ENCODE results near the gene NEAT1. TPM values are rescaled to one million over a fixed set of nuclear protein-coding genes. Genes with fewer than 3 reads are reported as not detected.

Gene NEAT1
- total and polyA plus RNA-seq, 2 of the 8 experiments (the other 6 are each of a cell fraction or from before 2014, with no cell fraction given) = 2.4 to 10.7 TPM

DNA sequence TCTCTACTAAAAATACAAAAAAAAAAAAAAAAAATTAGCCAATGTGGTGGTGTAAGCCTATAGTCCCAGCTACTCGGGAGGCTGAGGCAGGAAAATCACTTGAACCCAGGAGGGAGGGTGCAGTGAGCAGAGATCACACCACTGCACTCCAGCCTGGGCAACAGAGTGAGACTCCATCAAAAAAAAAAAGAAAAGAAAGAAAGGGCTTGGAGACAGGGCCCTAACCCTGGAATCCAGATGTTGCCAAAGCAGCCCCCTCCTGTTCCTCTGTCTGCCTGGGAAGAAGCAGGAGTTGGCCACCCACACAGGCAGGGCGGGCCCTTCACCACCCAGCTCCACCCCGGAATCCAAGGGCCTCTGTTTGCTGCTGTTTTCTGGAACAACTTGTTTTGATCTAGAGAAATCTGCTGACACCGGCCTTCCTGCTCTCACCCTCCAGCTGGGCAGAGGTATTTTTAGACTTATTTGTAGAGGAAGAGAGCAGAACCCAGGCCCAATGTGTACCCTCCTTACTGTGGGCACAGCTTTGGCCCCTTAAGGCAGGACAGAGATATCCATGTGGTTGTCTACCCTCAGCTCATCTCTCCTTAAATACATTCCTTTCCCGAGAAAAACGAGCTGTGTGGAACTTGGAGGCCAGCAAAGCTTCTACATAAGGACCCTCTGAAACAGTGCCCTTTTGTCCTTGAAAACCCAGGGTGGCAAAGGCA, 2.7 kb upstream of the NEAT1 start:
- peak overlapping the region; percentile 37; the same call in 1 of the 2 replicates for H3K27ac ChIP-seq (ENCODE audit: low read depth, low read length)
- H4K5ac ChIP-seq (ENCODE audit: insufficient read length, low read depth, low read length) = peak overlapping the region; percentile 11
- CTCF ChIA-PET (ENCODE audit: partially characterized antibody) = interaction anchor here (0.8 to 22.8 kb wide), 18 partner anchors 10 to 121 kb away, joined by 3 to 430 read pairs (median 3); partner anchors contain the start of gene MALAT1
- H3K14ac ChIP-seq (ENCODE audit: insufficient read length) = no peak overlapping the region
- H3K79me1 ChIP-seq (ENCODE audit: low read depth, low read length) = peaks cover 2% of the 10 kb centered on the region; the same call in 1 of the 2 replicates
- H3K4me1 ChIP-seq (replicated peaks in 1 of 4; ENCODE audit: control insufficient read depth in 3 of 4, insufficient read depth in 4 of 4, low read length in 3 of 4) = peaks cover 32 to 74% (median 50%) of the 10 kb centered on the region in 4 experiments
- H3K79me2 ChIP-seq (ENCODE audit: control insufficient read depth in 1 of 2, insufficient read depth in 2 of 2, low read length in 2 of 2) = peaks cover 3 to 18% of the 10 kb centered on the region in 2 experiments
- 72% methylated on average over 6 of the region's 6 CpGs; no CpG with 5 or more reads in 1 of the 2 experiments for WGBS, 2 experiments (ENCODE audit: extremely low coverage in 1 of 2, insufficient coverage in 1 of 2, insufficient read length in 1 of 2, insufficient replicate concordance in 2 of 2, low coverage in 1 of 2, low lambda C conversion rate in 2 of 2, missing lambda C conversion rate in 1 of 2)
- H2AFZ ChIP-seq (ENCODE audit: low read length) = no peak overlapping the region
- no peaks in the 10 kb centered on the region for H3K9me3 ChIP-seq (ENCODE audit: insufficient read depth in 2 of 2, low read depth in 1 of 2, low read length in 1 of 2)
- H2BK5ac ChIP-seq (ENCODE audit: low read depth, low read length) = peak overlapping the region; percentile 99; the same call in 1 of the 2 replicates
- H3K56ac ChIP-seq (replicated peaks; ENCODE audit: insufficient read length, low read depth, low read length) = no peak overlapping the region
- FAIRE-seq (no peak), DNase-seq (ENCODE audit: low read depth in 1 of 2, low spot score in 2 of 2) (peak in 1 of 2 experiments; percentile 52)
- H2BK20ac ChIP-seq (ENCODE audit: low read length) = peak overlapping the region; percentile 82; the same call in 1 of the 2 replicates
- peak overlapping the region; percentile 76 for H3K4ac ChIP-seq (replicated peaks; ENCODE audit: insufficient read length, low read depth, low read length)
- H4K91ac ChIP-seq (replicated peaks; ENCODE audit: insufficient read length, low read length) = peak overlapping the region; percentile 67
- H3K23ac ChIP-seq (ENCODE audit: insufficient read length) = no peak overlapping the region
- H2BK12ac ChIP-seq (ENCODE audit: low read depth, low read length) = peak overlapping the region; percentile 97
- no peak overlapping the region for H2BK15ac ChIP-seq (ENCODE audit: low read length)
- H3K4me3 ChIP-seq (ENCODE audit: extremely low read depth in 1 of 4, insufficient read depth in 2 of 4, low read depth in 3 of 4, low read length in 4 of 4) = no peak overlapping the region
- H2AK5ac ChIP-seq (ENCODE audit: low read depth, low read length) = peak overlapping the region; percentile 92
- H4K8ac ChIP-seq (ENCODE audit: extremely low read depth, insufficient read depth, low read length) = no peak overlapping the region
- H3K27me3 ChIP-seq (replicated peaks in 1 of 4; ENCODE audit: control insufficient read depth in 3 of 4, extremely low read depth in 1 of 4, insufficient read depth in 3 of 4, low read length in 3 of 4) = no peaks in the 10 kb centered on the region; a peak in 1 of 7 replicates
- H3K4me2 ChIP-seq (ENCODE audit: insufficient read depth in 1 of 2, low read depth in 2 of 2, low read length in 2 of 2) = peak overlapping the region in 1 of 2 experiments; percentile 61; a peak in 2 of 4 replicates
- no peak overlapping the region; a peak in 2 of 7 replicates for H3K9ac ChIP-seq (replicated peaks in 1 of 4; ENCODE audit: extremely low read depth in 1 of 4, low read depth in 3 of 4, low read length in 3 of 4)
- peaks cover 20% of the 10 kb centered on the region; the same call in 1 of the 2 replicates for H3K23me2 ChIP-seq (ENCODE audit: low read depth, low read length)
- no peaks in the 10 kb centered on the region for H3K36me3 ChIP-seq (ENCODE audit: control insufficient read depth in 2 of 4, insufficient read depth in 4 of 4, low read length in 3 of 4)
- peak overlapping the region; percentile 85 for H2BK120ac ChIP-seq (replicated peaks; ENCODE audit: low read depth, low read length)
- H3K18ac ChIP-seq (ENCODE audit: extremely low read depth, low read length) = peak overlapping the region; percentile 97
- H4K20me1 ChIP-seq (replicated peaks in 1 of 2; ENCODE audit: control insufficient read depth in 1 of 2, insufficient read depth in 2 of 2, low read length in 2 of 2) = peaks cover 1 to 7% of the 10 kb centered on the region in 2 experiments
- POLR2A ChIA-PET (ENCODE audit: partially characterized antibody) = interaction anchor here (0.7 to 20.8 kb wide), 21 partner anchors 8 to 303 kb away, joined by 3 to 826 read pairs (median 4); partner anchors contain the start of genes MALAT1, SCYL1 and ZNHIT2
- no peak for TF ChIP-seq SIX5 (IDR thresholded peaks at IDR 0.05; ENCODE audit: low read depth, low read length)

Data from H1 (cell line).